Measurements from ENCODE around the gene RTN1. TPM values are rescaled to one million over a fixed set of nuclear protein-coding genes. Genes with fewer than 3 reads are reported as not detected.

Gene RTN1
- total and polyA plus RNA-seq, 2 experiments from 2014 or later = 4.2 to 4.3 TPM

- TF ChIP-seq ZNF462 (CRISPR knock-in tag; IDR thresholded peaks at IDR 0.05) (no peak), POLR2AphosphoS5 (IDR thresholded peaks at IDR 0.05; ENCODE audit: low read depth) (no peak), STAT1 (IDR thresholded peaks at IDR 0.05; ENCODE audit: unreplicated experiment) (no peak), JUNB (IDR thresholded peaks at IDR 0.05; ENCODE audit: unreplicated experiment) (no peak), EZH2phosphoT487 (IDR thresholded peaks at IDR 0.05; ENCODE audit: unreplicated experiment) (no peak), ZNF331 (CRISPR knock-in tag; IDR thresholded peaks at IDR 0.05; ENCODE audit: low read depth) (no peak)
Measured at GRCh38 chr14:59691266-59691665, 179.3 kb downstream of the RTN1 start (continued).

DNA sequence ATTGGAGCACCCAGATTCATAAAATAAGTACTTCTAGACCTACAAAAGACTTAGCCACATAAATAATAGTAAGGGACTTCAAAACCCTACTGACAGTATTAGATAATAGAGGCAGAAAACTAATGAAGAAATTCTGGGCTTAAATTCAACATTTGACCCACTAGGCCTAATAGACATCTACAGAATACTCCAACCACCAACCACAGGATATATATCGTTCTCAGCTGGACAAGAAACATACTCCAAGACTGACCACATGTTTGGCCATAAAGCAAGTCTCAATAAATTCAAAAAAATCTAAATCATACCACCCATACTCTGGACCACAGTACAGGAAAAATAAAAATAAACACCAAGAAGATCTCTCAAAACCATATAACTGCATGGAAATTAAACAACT is 180.2 kb downstream of the RTN1 start:
- Histone ChIP-seq H3K4me1 (ENCODE audit: insufficient read depth) (no peaks in the 10 kb centered on the region), H3K79me2 (replicated peaks; ENCODE audit: insufficient read depth) (no peaks in the 10 kb centered on the region), H3F3A (replicated peaks; ENCODE audit: low read depth) (no peaks in the 10 kb centered on the region), H3K4me2 (no peak overlapping the region), H2AFZ (no peak overlapping the region), H3K4me3 (no peak overlapping the region), H3K27ac (ENCODE audit: low read depth) (no peak overlapping the region), H3K36me3 (ENCODE audit: insufficient read depth) (no peaks in the 10 kb centered on the region), H3K27me3 (ENCODE audit: insufficient read depth) (no peaks in the 10 kb centered on the region), H3K9me2 (ENCODE audit: insufficient read depth) (no peaks in the 10 kb centered on the region), H4K20me1 (replicated peaks; ENCODE audit: insufficient read depth) (no peaks in the 10 kb centered on the region)
- no peaks in the 10 kb centered on the region for H3K36me3 Mint-ChIP-seq (ENCODE audit: low read depth)
- no peaks in the 10 kb centered on the region for H3K27me3 Mint-ChIP-seq (ENCODE audit: insufficient read depth, low read depth, poor library complexity)
- H3K9me3 Mint-ChIP-seq = no peaks in the 10 kb centered on the region; the same call in 2 of the 3 replicates
- ATAC-seq = no peak
- no peak for DNase-seq (ENCODE audit: low spot score)
- no peaks in the 10 kb centered on the region for H3K4me1 Mint-ChIP-seq
- H3K4me3 Mint-ChIP-seq = no peak overlapping the region
- no peak overlapping the region for H3K27ac Mint-ChIP-seq
- TF ChIP-seq ZNF462 (CRISPR knock-in tag; IDR thresholded peaks at IDR 0.05) = no peak
- TF ChIP-seq ZNF114 (CRISPR knock-in tag; IDR thresholded peaks at IDR 0.05) = no peak
- no peak for TF ChIP-seq ZNF331 (CRISPR knock-in tag; IDR thresholded peaks at IDR 0.05; ENCODE audit: low read depth)
- TF ChIP-seq, protein P1, sequence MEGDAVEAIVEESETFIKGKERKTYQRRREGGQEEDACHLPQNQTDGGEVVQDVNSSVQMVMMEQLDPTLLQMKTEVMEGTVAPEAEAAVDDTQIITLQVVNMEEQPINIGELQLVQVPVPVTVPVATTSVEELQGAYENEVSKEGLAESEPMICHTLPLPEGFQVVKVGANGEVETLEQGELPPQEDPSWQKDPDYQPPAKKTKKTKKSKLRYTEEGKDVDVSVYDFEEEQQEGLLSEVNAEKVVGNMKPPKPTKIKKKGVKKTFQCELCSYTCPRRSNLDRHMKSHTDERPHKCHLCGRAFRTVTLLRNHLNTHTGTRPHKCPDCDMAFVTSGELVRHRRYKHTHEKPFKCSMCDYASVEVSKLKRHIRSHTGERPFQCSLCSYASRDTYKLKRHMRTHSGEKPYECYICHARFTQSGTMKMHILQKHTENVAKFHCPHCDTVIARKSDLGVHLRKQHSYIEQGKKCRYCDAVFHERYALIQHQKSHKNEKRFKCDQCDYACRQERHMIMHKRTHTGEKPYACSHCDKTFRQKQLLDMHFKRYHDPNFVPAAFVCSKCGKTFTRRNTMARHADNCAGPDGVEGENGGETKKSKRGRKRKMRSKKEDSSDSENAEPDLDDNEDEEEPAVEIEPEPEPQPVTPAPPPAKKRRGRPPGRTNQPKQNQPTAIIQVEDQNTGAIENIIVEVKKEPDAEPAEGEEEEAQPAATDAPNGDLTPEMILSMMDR (conservative IDR thresholded peaks at IDR 0.05; ENCODE audit: low read depth in 2 of 2) = no peak
- TF ChIP-seq JUNB (IDR thresholded peaks at IDR 0.05; ENCODE audit: unreplicated experiment) = no peak
- no peak for TF ChIP-seq CREB1 (CRISPR knock-in tag; IDR thresholded peaks at IDR 0.05; ENCODE audit: low read depth)
